ENCODE data around the gene KY.

KY gene

GRCh38 chr3:134677196-134677986, 26.6 kb upstream of the KY start:
- H3K9me3 ChIP-seq (ENCODE audit: severe bottlenecking): peaks cover 11% of the 10 kb centered on the region
- no peak overlapping the region for H3K4me3 ChIP-seq (ENCODE audit: low read depth, low read length)
- no peaks in the 10 kb centered on the region for H3K27me3 ChIP-seq (ENCODE audit: insufficient read depth, low read depth, severe bottlenecking)
- peak; percentile 89 for TF ChIP-seq CTCF (IDR thresholded peaks at IDR 0.05; ENCODE audit: low read depth, low read length)
- H3K36me3 ChIP-seq: no peaks in the 10 kb centered on the region
- H3K27ac ChIP-seq: no peak overlapping the region
- DNase-seq: peak; percentile 58

GRCh38 chr3:134675726-134676256, 25.0 kb upstream of the KY start:
- no peaks in the 10 kb centered on the region for H3K36me3 ChIP-seq
- no peak for DNase-seq
- no peak overlapping the region for H3K27ac ChIP-seq
- no peak for TF ChIP-seq CTCF (IDR thresholded peaks at IDR 0.05; ENCODE audit: low read depth, low read length)
- H3K4me3 ChIP-seq (ENCODE audit: low read depth, low read length): no peak overlapping the region
- peaks cover 11% of the 10 kb centered on the region for H3K9me3 ChIP-seq (ENCODE audit: severe bottlenecking)
- no peaks in the 10 kb centered on the region for H3K27me3 ChIP-seq (ENCODE audit: insufficient read depth, low read depth, severe bottlenecking)

- Histone ChIP-seq H3K4me3 (ENCODE audit: low read depth, low read length) (no peak overlapping the region), H3K9me3 (ENCODE audit: severe bottlenecking) (peaks cover 11% of the 10 kb centered on the region), H3K27me3 (ENCODE audit: insufficient read depth, low read depth, severe bottlenecking) (no peaks in the 10 kb centered on the region), H3K36me3 (no peaks in the 10 kb centered on the region), H3K27ac (no peak overlapping the region)
- no peak for DNase-seq
- TF ChIP-seq CTCF (IDR thresholded peaks at IDR 0.05; ENCODE audit: low read depth, low read length): no peak
Observed at GRCh38 chr3:134672571-134672970, 21.7 kb upstream of the KY start.

DNA sequence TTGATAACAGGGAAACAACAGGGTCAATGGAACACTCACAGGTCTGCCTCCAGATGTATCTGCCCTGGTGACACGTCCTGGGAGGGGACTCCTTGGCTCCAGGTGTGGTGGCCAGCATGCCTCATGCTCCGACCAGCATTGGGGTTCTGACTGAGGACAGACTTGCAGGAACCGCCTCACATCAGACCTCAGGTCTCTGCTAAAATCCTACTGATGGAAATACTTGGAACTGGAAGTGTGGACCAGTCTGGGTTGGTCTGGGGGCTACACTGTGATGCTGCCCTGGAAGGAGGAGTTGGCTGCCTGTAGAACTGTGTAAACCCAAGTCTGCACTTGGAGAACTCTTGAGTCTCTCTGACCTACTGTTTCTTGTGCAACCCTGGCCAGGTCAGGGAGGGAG, 17.1 kb upstream of the KY start:
- no peaks in the 10 kb centered on the region for H3K9me3 ChIP-seq (ENCODE audit: severe bottlenecking)
- TF ChIP-seq CTCF (IDR thresholded peaks at IDR 0.05; ENCODE audit: low read depth, low read length): no peak
- H3K27ac ChIP-seq: no peak overlapping the region
- no peak for DNase-seq
- no peaks in the 10 kb centered on the region for H3K36me3 ChIP-seq
- no peak overlapping the region for H3K4me3 ChIP-seq (ENCODE audit: low read depth, low read length)
- no peaks in the 10 kb centered on the region for H3K27me3 ChIP-seq (ENCODE audit: insufficient read depth, low read depth, severe bottlenecking)

- no peaks in the 10 kb centered on the region for H3K36me3 ChIP-seq
- H3K9me3 ChIP-seq (ENCODE audit: severe bottlenecking): no peaks in the 10 kb centered on the region
- no peak overlapping the region for H3K27ac ChIP-seq
- no peak overlapping the region for H3K4me3 ChIP-seq (ENCODE audit: low read depth, low read length)
- no peak for TF ChIP-seq CTCF (IDR thresholded peaks at IDR 0.05; ENCODE audit: low read depth, low read length)
- no peak for DNase-seq
- H3K27me3 ChIP-seq (ENCODE audit: insufficient read depth, low read depth, severe bottlenecking): no peaks in the 10 kb centered on the region
Observed at GRCh38 chr3:134667406-134667805, 16.6 kb upstream of the KY start.
